GM18507 (cell line): ENCODE measurements around the gene TXNRD1.
"Not testable (repeated sequence)": the region's sequence is repeated elsewhere in the genome, so short reads cannot be mapped to it uniquely, and the experiment has no call there.

Source experiments
- DNase-seq: peaks from one replicate; pipeline ENCODE4 v3.0.0; 2011; ENCODE audit warnings: low read depth; ENCODE audit not compliant: insufficient read length; ENCODE audit errors: extremely low spot score
- FAIRE-seq: peaks from 2 replicates; lab custom pipeline; 2011; peaks lifted over from hg19 to GRCh38; lab: Jason Lieb, UNC

The TXNRD1 gene

GRCh38 chr12:104189915-104190555 lies 25.5 kb upstream of the TXNRD1 start:
- no peak for FAIRE-seq
- no peak for DNase-seq

DNA sequence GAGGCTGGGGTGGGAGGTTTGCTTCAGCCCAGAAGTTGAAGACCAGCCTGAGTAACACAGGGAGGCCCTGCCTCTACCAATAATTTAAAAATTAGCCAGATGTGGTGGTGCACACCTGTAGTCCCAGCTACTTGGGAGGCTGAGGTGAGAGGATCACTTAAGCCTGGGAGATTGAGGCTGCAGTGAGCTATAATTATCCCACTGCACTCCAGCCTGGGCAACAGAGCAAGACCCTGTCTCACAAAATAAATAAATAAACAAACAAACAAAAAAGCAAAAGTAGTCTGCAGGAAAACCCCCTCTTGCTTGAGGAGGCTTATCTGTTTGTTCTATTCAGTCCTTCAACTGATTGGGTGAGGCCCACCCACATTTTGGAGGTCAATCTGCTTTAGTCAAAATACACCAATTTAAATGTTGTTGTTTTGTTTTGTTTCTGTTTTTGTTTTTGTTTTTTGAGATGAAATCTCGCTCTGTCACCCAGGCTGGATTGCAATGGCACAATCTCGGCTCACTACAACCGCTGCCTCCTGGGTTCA lies 24.9 kb upstream of the TXNRD1 start:
- FAIRE-seq = no peak
- no peak for DNase-seq

- FAIRE-seq = no peak
Measured at GRCh38 chr12:104197264-104197663, 18.3 kb upstream of the TXNRD1 start.

GRCh38 chr12:104199964-104200363 lies 15.6 kb upstream of the TXNRD1 start:
- FAIRE-seq (no peak), DNase-seq (no peak)

More at GRCh38 chr12:104197264-104197663, 18.3 kb upstream of the TXNRD1 start:
- DNase-seq = no peak

DNA sequence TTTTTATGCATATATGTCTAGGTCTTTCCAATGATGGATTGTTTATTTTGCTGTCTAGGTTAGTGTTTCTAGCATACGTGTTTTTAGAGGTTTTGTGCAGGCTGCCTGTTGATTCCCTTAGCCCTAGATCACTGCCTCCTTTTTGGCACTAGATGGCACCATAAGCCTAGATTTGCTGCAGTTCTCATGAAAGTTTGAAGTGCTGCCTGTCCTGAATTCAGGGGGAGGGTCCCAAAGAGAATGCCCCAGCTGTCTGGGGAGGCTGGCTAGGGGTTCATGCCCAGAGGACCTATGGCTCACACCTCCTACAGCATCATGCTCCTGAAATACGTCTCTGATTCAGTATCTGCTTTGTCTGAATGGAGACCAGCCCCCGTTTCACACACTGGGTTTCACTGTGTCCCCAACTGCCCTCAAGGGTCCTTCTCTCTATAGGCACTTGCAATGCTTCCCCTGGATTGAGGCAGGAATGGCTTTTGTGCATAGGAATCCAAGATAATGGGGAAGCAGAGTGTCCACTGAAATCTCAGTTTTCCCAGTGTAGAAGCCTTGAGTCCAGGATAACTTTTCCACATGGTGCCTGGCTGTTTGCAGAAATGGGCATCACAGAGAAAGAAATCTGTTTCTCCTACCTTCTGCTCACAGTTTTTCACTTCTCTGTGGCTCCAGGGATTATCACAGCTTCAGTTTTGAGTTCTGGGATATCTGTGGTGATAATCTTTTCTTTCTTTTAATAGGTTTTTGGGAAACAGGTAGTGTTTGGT lies 14.2 kb upstream of the TXNRD1 start:
- DNase-seq (peak; percentile 44), FAIRE-seq (peak; percentile 87)

DNA sequence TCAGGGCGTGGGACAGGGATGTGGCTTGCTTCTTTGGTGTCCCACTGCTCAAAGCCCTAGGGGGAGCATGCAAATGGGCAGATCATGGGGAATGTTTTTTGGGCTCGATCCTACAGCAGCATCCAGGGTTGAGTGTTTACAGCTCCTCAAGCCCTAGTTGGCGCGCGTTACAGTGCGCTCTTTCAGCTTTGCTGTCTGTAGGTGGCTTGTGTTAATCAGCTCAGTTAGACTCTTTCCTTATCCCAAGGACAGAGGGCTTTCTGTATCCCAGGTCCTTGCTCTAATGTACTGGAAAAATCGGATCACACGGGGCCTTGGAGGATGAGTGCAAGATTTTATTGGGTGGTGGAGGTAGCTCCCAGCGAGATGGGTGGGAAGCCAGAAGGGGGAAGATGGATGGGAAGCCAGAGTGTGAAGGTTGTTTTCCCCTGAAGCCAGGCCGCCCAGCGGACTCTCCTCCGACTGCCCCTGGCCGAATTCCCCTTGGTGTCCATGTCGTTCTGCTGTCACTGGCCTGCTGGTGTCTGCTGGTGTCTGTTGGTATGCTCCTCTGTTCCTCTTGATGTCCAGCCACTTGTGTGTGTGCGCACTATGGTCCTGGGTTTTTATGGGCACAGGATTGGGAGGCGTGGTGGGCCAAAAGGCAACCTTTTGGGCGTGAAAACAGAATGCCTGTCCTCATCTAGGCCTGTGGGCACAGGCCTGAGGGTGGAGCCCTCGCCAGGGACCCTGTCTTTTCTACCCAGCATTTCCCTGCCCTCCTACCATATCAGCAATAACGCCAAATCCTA lies 10.7 kb upstream of the TXNRD1 start:
- no peak for FAIRE-seq
- DNase-seq = no peak

DNA sequence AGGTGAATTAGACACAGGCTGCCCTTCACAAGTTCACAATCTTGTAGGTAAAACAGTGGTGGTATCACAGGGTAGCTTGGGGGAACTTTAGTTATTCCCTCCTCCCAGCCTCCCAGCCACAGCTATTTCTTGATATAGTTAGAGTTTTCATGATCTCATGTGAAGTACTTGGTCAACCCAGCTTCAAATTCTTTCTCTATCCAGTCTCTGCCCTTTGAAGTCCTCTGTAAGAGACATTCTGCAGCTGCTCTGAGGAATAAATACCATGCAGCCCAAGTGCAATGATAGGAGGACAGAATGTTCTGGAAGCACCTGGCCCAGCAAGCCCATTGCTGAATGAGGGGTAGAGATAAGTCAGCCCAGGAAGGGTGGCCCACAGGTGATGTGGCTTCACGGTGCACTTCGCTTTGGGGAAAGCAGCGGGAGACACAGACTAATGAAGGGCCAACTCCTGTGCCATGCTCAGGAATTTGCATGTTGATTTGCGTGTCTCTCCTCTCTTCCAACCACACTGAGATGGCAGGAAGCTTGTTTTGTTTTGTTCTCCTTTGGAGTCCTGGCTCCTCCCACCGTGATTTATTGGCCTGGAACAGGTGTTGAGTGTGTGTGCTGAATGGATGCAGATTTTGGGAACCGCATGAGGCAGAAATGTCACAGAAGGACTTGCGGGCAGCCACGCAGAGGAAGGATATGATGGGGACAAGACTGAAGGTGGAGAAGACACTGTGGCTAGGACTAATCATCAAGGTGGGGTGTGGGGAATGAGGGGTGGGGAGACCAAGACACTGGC lies 8.0 kb upstream of the TXNRD1 start:
- DNase-seq (no peak), FAIRE-seq (no peak)

- FAIRE-seq (no peak), DNase-seq (no peak)
Measured at GRCh38 chr12:104212516-104212915, 3.1 kb upstream of the TXNRD1 start.

DNA sequence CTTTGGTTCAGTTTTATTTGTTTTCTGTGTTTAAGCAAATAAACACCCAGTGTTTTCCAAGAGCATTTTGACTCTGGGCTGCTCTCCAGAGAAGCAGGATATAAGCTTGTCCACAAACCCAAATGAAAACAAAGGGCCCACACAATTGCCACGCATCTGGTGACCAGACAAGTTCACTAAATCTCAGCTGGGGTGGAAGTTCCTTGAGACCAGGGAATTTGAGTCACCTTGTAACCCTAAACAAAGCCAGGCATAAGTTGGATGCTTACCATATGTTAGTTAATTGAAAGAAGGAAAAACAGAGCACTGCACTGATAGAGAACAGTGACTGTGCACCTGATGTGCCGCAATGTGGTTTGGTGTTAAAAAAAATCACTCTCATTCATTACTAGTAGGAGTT lies 1.6 kb upstream of the TXNRD1 start:
- no peak for DNase-seq
- FAIRE-seq = no peak

DNA sequence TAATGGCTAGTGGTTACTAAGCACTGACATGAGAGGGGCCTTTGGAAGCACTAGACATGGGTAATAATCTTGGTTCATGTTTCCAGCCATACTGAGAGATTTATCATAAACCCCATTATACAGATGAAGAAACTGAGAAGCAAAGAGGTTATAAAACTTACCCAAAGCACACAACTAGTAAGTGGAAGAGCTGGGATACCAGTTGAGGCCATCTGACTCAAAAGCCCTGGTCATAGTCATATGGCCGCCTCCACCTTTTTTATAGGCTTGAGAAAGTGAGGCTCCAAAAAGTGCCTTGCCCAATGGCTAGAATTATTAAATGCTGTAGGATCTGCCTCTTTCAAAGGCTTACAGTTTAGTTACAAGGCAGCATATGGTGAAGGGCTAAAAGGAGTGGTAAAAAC lies 944 bp downstream of the TXNRD1 start:
- FAIRE-seq = no peak
- DNase-seq = no peak

DNA sequence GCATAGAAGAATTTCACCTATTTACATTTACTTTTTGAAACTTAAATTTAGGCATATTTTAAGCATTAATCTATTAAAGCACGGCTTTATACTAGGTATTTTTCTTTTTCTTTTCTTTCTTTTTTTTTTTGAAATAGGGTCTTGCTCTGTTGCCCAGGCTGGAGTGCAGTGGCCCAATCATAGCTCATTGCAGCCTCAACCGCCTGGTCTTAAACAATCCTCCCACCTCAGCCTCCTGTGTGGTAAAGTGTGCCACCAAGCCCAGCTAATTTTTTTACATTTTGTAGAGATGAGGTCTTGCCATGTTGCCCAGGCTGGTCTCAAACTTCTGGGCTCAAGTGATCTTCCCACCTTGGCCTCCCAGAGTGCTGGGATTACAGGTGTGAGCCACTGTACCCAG lies 2.9 kb downstream of the TXNRD1 start:
- DNase-seq, FAIRE-seq: not testable (repeated sequence)

GRCh38 chr12:104218935-104219334 lies 3.4 kb downstream of the TXNRD1 start:
- FAIRE-seq = no peak
- no peak for DNase-seq

- DNase-seq (no peak), FAIRE-seq (no peak)
Measured at GRCh38 chr12:104219361-104219892, 3.8 kb downstream of the TXNRD1 start.

DNA sequence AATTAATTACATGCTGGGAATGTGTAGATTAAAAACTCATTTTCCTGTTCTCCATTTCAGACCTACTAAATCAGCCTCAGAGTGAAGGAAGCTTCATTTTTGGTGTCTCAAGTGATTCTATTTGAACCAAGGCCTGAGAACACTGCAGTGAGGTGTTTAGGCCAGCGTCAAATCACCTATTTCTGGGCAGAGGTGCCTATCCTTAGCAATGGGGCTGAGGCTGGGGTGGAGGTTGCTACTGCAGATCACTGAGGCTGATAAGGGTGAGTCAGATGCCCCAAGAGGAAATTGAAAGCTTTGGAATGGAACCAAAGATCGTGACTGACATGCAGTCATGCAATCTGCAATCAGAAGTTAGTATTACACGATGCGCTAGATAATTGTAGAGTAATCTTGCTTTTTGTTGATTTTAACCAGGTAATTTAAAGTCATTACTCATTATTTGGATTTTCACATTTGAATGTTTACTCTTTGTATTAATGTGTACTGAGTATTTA lies 4.4 kb downstream of the TXNRD1 start:
- no peak for FAIRE-seq
- no peak for DNase-seq

GRCh38 chr12:104220931-104221330 lies 5.4 kb downstream of the TXNRD1 start:
- DNase-seq (no peak), FAIRE-seq (no peak)

DNA sequence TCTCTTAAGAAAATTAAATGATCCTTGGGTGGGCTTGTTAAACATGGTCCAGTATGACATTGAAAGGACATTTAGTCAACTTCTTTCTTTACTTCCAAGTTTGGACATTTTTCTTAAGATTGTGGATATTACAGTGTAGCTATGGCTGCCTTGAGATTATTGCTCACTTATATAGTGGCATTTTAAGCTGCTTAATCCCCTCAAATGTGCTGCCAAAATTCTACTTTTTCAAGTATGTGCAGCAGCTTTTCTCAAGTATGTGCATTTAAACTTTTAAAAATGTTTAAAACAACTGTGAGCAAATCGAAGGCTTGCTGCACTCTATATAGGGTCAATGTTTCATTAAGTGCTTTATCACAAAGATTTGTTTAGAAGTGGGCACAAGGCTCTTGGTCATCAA lies 7.4 kb downstream of the TXNRD1 start:
- DNase-seq (no peak), FAIRE-seq (no peak)

DNA sequence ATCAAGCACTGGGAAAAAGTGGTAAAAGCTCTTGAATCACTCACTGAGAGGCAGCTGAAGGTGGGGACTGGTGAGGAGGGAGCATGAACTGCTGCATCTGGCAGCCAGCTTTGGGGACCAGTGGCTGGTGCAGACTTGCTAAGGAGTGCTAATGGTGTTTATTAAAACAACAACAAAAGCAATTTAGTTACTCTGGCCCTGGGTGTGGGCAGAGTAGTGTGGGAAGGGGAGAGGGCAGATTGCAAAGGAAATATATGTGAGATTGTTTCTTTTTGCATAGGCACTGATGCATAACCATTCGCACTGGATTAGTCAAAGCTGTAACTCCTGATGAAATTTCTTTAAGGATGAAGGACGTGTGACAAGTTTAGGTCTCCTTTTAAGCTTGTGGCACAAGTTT lies 8.1 kb downstream of the TXNRD1 start:
- DNase-seq (no peak), FAIRE-seq (no peak)

- DNase-seq (no peak), FAIRE-seq (no peak)
Measured at GRCh38 chr12:104226672-104227071, 11.1 kb downstream of the TXNRD1 start.
